ENCODE measurements around the gene RPP38.

RPP38 gene

DNA sequence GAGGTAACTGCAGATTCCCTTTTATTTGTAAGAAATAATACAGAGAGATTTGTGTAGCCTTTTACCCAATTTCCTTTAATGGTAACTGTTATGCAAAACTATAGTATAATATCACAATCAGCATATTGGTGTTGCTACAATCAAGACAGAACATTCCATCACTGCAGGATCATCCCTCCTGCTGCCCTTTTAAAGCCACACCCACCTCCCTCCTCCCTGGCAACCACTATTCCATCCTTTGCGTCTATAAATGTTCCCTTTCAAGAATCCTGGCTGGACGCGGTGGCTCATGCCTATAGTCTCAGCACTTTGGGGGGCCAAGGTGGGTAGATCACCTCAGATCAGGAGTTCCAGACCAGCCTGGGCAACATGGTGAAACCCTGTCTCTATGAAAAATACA lies 21.7 kb upstream of the RPP38 start:
- TF ChIP-seq, protein P1, sequence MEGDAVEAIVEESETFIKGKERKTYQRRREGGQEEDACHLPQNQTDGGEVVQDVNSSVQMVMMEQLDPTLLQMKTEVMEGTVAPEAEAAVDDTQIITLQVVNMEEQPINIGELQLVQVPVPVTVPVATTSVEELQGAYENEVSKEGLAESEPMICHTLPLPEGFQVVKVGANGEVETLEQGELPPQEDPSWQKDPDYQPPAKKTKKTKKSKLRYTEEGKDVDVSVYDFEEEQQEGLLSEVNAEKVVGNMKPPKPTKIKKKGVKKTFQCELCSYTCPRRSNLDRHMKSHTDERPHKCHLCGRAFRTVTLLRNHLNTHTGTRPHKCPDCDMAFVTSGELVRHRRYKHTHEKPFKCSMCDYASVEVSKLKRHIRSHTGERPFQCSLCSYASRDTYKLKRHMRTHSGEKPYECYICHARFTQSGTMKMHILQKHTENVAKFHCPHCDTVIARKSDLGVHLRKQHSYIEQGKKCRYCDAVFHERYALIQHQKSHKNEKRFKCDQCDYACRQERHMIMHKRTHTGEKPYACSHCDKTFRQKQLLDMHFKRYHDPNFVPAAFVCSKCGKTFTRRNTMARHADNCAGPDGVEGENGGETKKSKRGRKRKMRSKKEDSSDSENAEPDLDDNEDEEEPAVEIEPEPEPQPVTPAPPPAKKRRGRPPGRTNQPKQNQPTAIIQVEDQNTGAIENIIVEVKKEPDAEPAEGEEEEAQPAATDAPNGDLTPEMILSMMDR (IDR thresholded peaks at IDR 0.05; ENCODE audit: unreplicated experiment in 3 of 3): no peak
- H3K4me1 Mint-ChIP-seq: no peaks in the 10 kb centered on the region
- no peak overlapping the region for H3K27ac Mint-ChIP-seq
- H3K36me3 Mint-ChIP-seq (ENCODE audit: low read depth): peaks cover 17% of the 10 kb centered on the region
- no peak overlapping the region for H3K4me3 Mint-ChIP-seq
- peaks cover 4% of the 10 kb centered on the region for H3K27me3 Mint-ChIP-seq (ENCODE audit: low read depth)
- H3K9me3 Mint-ChIP-seq: peaks cover 11% of the 10 kb centered on the region

DNA sequence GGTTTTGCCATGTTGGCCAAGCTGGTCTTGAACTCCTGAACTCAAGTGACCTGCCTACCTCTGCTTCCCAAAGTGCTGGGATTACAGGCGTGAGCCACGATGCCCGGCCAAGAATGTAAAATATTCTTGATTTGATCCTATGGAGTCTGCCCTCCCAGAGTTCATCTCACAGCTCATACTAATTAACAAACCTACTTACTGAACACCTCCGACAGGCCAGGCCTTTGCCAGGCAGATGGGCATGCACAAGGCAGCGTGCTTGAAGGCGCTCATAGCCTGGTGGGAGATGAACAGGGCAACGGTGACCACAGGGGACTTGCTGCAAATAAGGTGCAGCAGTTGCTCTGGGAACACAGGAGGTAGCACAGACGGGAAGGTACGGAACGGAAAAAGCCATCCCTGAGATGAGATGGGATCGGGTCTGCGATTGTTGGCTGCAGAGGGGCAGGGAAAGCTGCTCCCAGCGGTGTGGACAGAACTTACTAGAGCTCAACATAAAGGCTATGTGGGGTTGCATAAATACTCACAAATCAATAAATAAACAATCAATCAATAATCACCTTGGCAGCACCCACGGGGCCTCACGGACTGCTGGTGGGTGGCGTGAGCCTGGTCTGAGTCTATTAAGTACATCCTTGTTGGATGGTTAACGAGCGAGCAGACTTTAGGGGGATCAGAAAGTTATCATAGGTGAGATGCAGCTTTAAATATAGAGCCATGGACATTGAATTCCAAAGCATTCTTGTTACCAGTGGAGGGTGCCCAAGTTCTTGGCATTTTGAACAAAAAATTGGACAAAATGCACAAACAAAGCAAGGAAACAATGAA lies 13.3 kb upstream of the RPP38 start:
- no peaks in the 10 kb centered on the region for H3K27me3 Mint-ChIP-seq (ENCODE audit: low read depth)
- TF ChIP-seq, protein P1 (IDR thresholded peaks at IDR 0.05; ENCODE audit: unreplicated experiment in 3 of 3): no peak
- H3K4me3 Mint-ChIP-seq: peak overlapping the region in 2 of 3 experiments; percentile 75 to 84
- peaks cover 16% of the 10 kb centered on the region for H3K4me1 Mint-ChIP-seq
- H3K36me3 Mint-ChIP-seq (ENCODE audit: low read depth): no peaks in the 10 kb centered on the region
- H3K9me3 Mint-ChIP-seq: no peaks in the 10 kb centered on the region
- peak overlapping the region; percentile 27 to 92 (median 91) for H3K27ac Mint-ChIP-seq

DNA sequence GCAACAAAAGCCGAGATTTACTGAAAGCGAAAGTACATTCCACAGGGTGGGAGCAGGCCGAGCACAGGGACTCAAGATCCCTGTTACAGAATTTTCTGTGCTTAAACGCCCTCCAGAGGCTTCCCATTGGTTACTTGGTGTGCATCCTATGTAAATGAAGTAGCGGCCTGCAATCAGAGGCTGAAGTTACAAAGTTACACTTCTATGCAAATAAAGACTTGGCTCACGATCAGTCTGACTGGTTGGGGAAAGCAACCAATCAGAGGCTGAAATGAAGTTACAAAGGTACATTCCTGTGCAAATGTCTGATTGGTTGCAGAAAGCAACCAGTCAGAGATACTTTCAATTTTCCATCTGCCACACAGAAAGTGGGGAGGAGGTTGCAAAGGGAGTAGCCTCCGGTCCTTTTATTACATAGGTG lies 12.6 kb upstream of the RPP38 start:
- no peaks in the 10 kb centered on the region for H3K9me3 Mint-ChIP-seq
- peaks cover 16% of the 10 kb centered on the region for H3K4me1 Mint-ChIP-seq
- peak overlapping the region; percentile 27 to 92 (median 91) for H3K27ac Mint-ChIP-seq
- TF ChIP-seq, protein P1 (IDR thresholded peaks at IDR 0.05; ENCODE audit: unreplicated experiment in 3 of 3): no peak
- no peaks in the 10 kb centered on the region for H3K36me3 Mint-ChIP-seq (ENCODE audit: low read depth)
- H3K4me3 Mint-ChIP-seq: peak overlapping the region in 2 of 3 experiments; percentile 75 to 84
- no peaks in the 10 kb centered on the region for H3K27me3 Mint-ChIP-seq (ENCODE audit: low read depth)

DNA sequence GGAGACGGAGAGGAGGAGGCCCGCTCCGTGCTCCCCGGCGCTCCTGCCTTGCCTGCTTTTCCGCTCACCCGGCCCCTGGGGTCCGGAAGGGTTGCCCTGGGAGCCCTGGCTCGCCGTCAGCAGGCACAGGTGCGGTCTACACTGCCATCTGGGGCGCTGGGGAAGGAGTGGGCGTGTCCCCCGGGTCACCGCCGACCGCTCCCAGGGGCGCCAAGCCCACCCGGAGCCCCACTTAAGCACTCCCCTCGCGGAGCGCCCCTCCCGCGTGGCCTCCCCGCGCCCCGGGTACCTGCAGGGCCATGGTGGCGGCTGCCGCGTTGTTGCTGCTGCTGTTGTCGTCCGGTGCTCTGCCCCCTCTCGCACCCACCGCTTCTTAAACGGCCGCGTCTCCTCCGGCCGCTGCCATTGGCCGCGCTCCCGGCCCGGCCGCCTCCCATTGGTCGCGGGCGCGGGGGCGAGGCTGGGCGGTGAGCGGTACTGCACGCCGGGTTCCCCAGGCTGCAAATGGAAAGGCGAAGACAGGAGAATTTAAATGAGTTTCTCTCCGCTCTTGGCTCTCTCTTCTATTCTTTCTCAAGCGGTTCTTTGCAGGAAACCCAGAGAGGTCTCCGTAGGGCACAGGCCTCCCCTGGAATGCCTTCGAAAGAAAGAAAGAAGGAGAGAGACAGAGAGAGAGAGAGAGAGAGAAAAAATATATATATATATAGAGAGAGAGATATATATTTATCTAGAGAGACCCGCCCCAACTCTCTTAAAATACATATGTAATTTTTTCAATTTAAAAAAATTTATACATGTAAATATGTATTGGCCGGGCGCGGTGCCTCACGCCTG lies 8.5 kb upstream of the RPP38 start, which contains the start of gene ACBD7:
ACBD7 (minus strand) TSS at position 349 of the 834 bp plus-strand sequence; CDS start at position 301, 48 bp downstream.
- H3K27me3 Mint-ChIP-seq (ENCODE audit: low read depth): peaks cover 6% of the 10 kb centered on the region
- H3K27ac Mint-ChIP-seq: no peak within 1 kb of the TSS
- peaks cover 16% of the 10 kb centered on the region for H3K4me1 Mint-ChIP-seq
- H3K4me3 Mint-ChIP-seq: peak within 1 kb of the TSS; percentile 75 to 79 (median 75)
- H3K9me3 Mint-ChIP-seq: no peaks in the 10 kb centered on the region
- H3K36me3 Mint-ChIP-seq (ENCODE audit: low read depth): no peaks in the 10 kb centered on the region
- TF ChIP-seq, protein P1 (IDR thresholded peaks at IDR 0.05; ENCODE audit: unreplicated experiment in 3 of 3): peak; percentile 42 to 59 (median 44)

DNA sequence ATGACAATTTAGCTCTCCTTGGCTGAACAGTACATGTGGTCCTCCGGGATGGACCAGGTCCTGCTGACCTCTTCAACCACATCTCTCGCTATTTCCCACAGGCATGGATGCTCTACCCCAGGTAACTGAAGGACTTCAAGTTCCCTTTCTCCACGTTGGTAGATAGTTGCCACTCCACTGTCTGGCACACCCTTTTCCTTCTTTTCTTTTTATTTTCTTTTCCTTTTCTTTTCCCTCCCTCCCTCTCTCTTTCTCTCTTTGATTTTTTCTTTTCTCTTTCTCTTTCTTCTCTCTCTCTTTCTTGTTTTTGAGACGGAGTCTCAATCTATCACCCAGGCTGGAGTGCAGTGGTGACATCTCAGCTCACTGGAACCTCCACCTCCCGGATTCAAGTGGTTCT lies 5.7 kb upstream of the RPP38 start:
- Mint-ChIP-seq H3K4me3 (peak overlapping the region in 2 of 3 experiments; percentile 26 to 27), H3K4me1 (peaks cover 7% of the 10 kb centered on the region), H3K27me3 (ENCODE audit: low read depth) (peaks cover 6% of the 10 kb centered on the region), H3K9me3 (no peaks in the 10 kb centered on the region), H3K36me3 (ENCODE audit: low read depth) (no peaks in the 10 kb centered on the region), H3K27ac (no peak overlapping the region)
- TF ChIP-seq, protein P1 (IDR thresholded peaks at IDR 0.05; ENCODE audit: unreplicated experiment in 3 of 3): no peak

Measured in nephron (organoid).